ENCODE data around the gene FYB2.

- TF ChIP-seq CTCF (IDR thresholded peaks at IDR 0.05) (no peak), POLR2A (IDR thresholded peaks at IDR 0.05) (no peak)
These were observed 143.4 kb downstream of the FYB2 start for GRCh38 chr1:56675763-56676162.

Measured in esophagus squamous epithelium (tissue), 4 donors.